ENCODE data around the gene TMEM184B. TPM values are rescaled to one million over a fixed set of nuclear protein-coding genes. Genes with fewer than 3 reads are reported as not detected.

The TMEM184B gene
- total and polyA plus RNA-seq, 2 donors (not counting 1 experiment from before 2014, with no cell fraction given): 9.9 to 24.7 TPM

- POLR2A ChIA-PET: no interaction called here
- peaks cover 0 to 15% (median 6%) of the 10 kb centered on the region in 3 donors for H3K9me3 ChIP-seq (ENCODE audit: control extremely low read depth in 1 of 3, control insufficient read depth in 2 of 3, insufficient read depth in 1 of 3, low read length in 2 of 3)
- peaks cover 14% of the 10 kb centered on the region for H3K4me1 Mint-ChIP-seq
- no peak for TF ChIP-seq CTCF (IDR thresholded peaks at IDR 0.05)
- no peak for TF ChIP-seq EZH2 (IDR thresholded peaks at IDR 0.05; ENCODE audit: borderline replicate concordance, insufficient read depth, low read depth, low read length, poor library complexity, severe bottlenecking)
- peaks cover 5% of the 10 kb centered on the region for H4K20me1 ChIP-seq (ENCODE audit: control insufficient read depth, insufficient read depth, low read length, poor library complexity, severe bottlenecking)
- peaks cover 7% of the 10 kb centered on the region for H3K79me2 ChIP-seq (ENCODE audit: control insufficient read depth, insufficient read depth, low read length)
- no peaks in the 10 kb centered on the region for H3K27me3 Mint-ChIP-seq
- H3K36me3 ChIP-seq (replicated peaks in 1 of 2; ENCODE audit: control extremely low read depth in 1 of 2, control insufficient read depth in 1 of 2, extremely low read depth in 1 of 2, insufficient read depth in 2 of 2, low read length in 1 of 2): peaks cover 0 to 11% of the 10 kb centered on the region in 2 experiments
- CTCF ChIA-PET: interaction anchor here (0.6 to 1.4 kb wide), 4 partner anchors 12 to 194 kb away, joined by 3 to 4 read pairs (median 3); no protein-coding TSS in a partner anchor
- WGBS (ENCODE audit: insufficient coverage): 100% methylated on average over 5 of the region's 5 CpGs
- intact Hi-C loops (cut with micrococcal nuclease): no loop called here
- H3K27ac Mint-ChIP-seq: no peak overlapping the region
- no peak for DNase-seq
- ATAC-seq (ENCODE audit: low read depth): no peak
- peaks cover 5 to 10% of the 10 kb centered on the region in 2 donors for H3K4me1 ChIP-seq (ENCODE audit: control insufficient read depth in 2 of 2, insufficient read depth in 2 of 2, low read length in 2 of 2)
- no peak overlapping the region for H3K4me3 ChIP-seq (ENCODE audit: control extremely low read depth in 1 of 5, extremely low read depth in 1 of 5, insufficient read depth in 1 of 5, low read depth in 2 of 5, low read length in 4 of 5)
- no peak overlapping the region for H3K4me2 ChIP-seq (replicated peaks; ENCODE audit: low read depth, low read length, poor library complexity, severe bottlenecking)
- H3K27me3 ChIP-seq (replicated peaks in 1 of 4; ENCODE audit: control extremely low read depth in 1 of 4, control insufficient read depth in 3 of 4, insufficient read depth in 4 of 4, low read length in 3 of 4): no peaks in the 10 kb centered on the region
- no peak overlapping the region for H3K9ac ChIP-seq (ENCODE audit: low read length)
- no peak overlapping the region for H3K27ac ChIP-seq (ENCODE audit: low read length in 2 of 2)
- H3K9me3 Mint-ChIP-seq (ENCODE audit: insufficient read depth): no peaks in the 10 kb centered on the region
- H2AFZ ChIP-seq (ENCODE audit: insufficient read depth, low read depth, low read length, poor library complexity, severe bottlenecking): no peak overlapping the region
- no peak overlapping the region for H3K4me3 Mint-ChIP-seq
Measured at GRCh38 chr22:38246692-38247091, 26.1 kb downstream of the TMEM184B start.

- Histone ChIP-seq H3K27ac (ENCODE audit: low read length in 2 of 2) (no peak overlapping the region), H3K79me2 (ENCODE audit: control insufficient read depth, insufficient read depth, low read length) (peaks cover 7% of the 10 kb centered on the region), H3K4me1 (ENCODE audit: control insufficient read depth in 2 of 2, insufficient read depth in 2 of 2, low read length in 2 of 2) (peaks cover 5 to 10% of the 10 kb centered on the region in 2 donors), H3K4me2 (replicated peaks; ENCODE audit: low read depth, low read length, poor library complexity, severe bottlenecking) (no peak overlapping the region), H3K9me3 (ENCODE audit: control extremely low read depth in 1 of 3, control insufficient read depth in 2 of 3, insufficient read depth in 1 of 3, low read length in 2 of 3) (peaks cover 0 to 15% (median 6%) of the 10 kb centered on the region in 3 donors), H3K36me3 (replicated peaks in 1 of 2; ENCODE audit: control extremely low read depth in 1 of 2, control insufficient read depth in 1 of 2, extremely low read depth in 1 of 2, insufficient read depth in 2 of 2, low read length in 1 of 2) (peaks cover 0 to 11% of the 10 kb centered on the region in 2 experiments), H2AFZ (ENCODE audit: insufficient read depth, low read depth, low read length, poor library complexity, severe bottlenecking) (no peak overlapping the region), H4K20me1 (ENCODE audit: control insufficient read depth, insufficient read depth, low read length, poor library complexity, severe bottlenecking) (no peaks in the 10 kb centered on the region), H3K27me3 (replicated peaks in 1 of 4; ENCODE audit: control extremely low read depth in 1 of 4, control insufficient read depth in 3 of 4, insufficient read depth in 4 of 4, low read length in 3 of 4) (no peaks in the 10 kb centered on the region), H3K9ac (ENCODE audit: low read length) (no peak overlapping the region), H3K4me3 (ENCODE audit: control extremely low read depth in 1 of 5, extremely low read depth in 1 of 5, insufficient read depth in 1 of 5, low read depth in 2 of 5, low read length in 4 of 5) (no peak overlapping the region)
- Mint-ChIP-seq H3K9me3 (ENCODE audit: insufficient read depth) (no peaks in the 10 kb centered on the region), H3K27me3 (no peaks in the 10 kb centered on the region), H3K27ac (no peak overlapping the region), H3K4me3 (no peak overlapping the region), H3K4me1 (peaks cover 14% of the 10 kb centered on the region)
- DNase-seq (no peak), ATAC-seq (ENCODE audit: low read depth) (peak; percentile 49)
- intact Hi-C loops (cut with micrococcal nuclease): no loop called here
- ChIA-PET POLR2A (no interaction called here), CTCF (interaction anchor here (0.6 to 1.4 kb wide), 4 partner anchors 13 to 193 kb away, joined by 3 to 4 read pairs (median 3); no protein-coding TSS in a partner anchor)
- 47% methylated on average over 18 of the region's 19 CpGs for WGBS (ENCODE audit: insufficient coverage)
- TF ChIP-seq EZH2 (IDR thresholded peaks at IDR 0.05; ENCODE audit: borderline replicate concordance, insufficient read depth, low read depth, low read length, poor library complexity, severe bottlenecking) (no peak), CTCF (IDR thresholded peaks at IDR 0.05) (no peak)
Measured at GRCh38 chr22:38246046-38246658, 26.7 kb downstream of the TMEM184B start.
